SJCRH30 (cell line): Measurements from ENCODE around the gene PRKACG. TPM values are rescaled to one million over a fixed set of nuclear protein-coding genes. Genes with fewer than 3 reads are reported as not detected.
"Not testable (repeated sequence)": the region's sequence is repeated elsewhere in the genome, so short reads cannot be mapped to it uniquely, and the experiment has no call there.

ENCODE experiments used
- DNase-seq, 2 experiments: peaks; one replicate each; pipeline ENCODE4 v3.0.0-alpha.2; 2015 to 2020
- H3K27ac ChIP-seq: fragments of 250-450 bp; sonication (Bioruptor Pico); 2 replicates; pipeline ENCODE4 v1.5.1; 2020; ENCODE audit warnings: mild to moderate bottlenecking, moderate library complexity
- H3K27me3 ChIP-seq: fragments of 250-450 bp; sonication (Bioruptor Pico); 2 replicates; pipeline ENCODE4 v1.5.1; 2020; ENCODE audit warnings: mild to moderate bottlenecking, moderate library complexity
- H3K36me3 ChIP-seq: fragments of 250-450 bp; sonication (Bioruptor Pico); 2 replicates; pipeline ENCODE4 v1.5.1; 2020; ENCODE audit warnings: mild to moderate bottlenecking, moderate library complexity
- H3K4me1 ChIP-seq: fragments of 250-450 bp; sonication (Bioruptor Pico); 2 replicates; pipeline ENCODE4 v1.5.1; 2020; ENCODE audit warnings: mild to moderate bottlenecking, moderate library complexity
- H3K4me3 ChIP-seq: fragments of 250-450 bp; sonication (Bioruptor Pico); 2 replicates; pipeline ENCODE4 v1.5.1; 2020; ENCODE audit warnings: mild to moderate bottlenecking, moderate library complexity
- H3K9me3 ChIP-seq: fragments of 250-450 bp; sonication (Bioruptor Pico); replicated peaks from 2 replicates; pipeline ENCODE4 v1.5.1; 2020; ENCODE audit warnings: mild to moderate bottlenecking, moderate library complexity
- total RNA-seq: library from RNA; depleted of rRNA; stranded (reverse); fragments of >200 nt; shearing (Covaris generic); gene quantifications from 2 replicates; pipeline ENCODE4 v1.2.3, GENCODE V29; 2014

The PRKACG gene
- total RNA-seq, 1 experiment from 2014 or later, result not detected

- Histone ChIP-seq H3K4me1 (no peaks in the 10 kb centered on the region), H3K36me3 (no peaks in the 10 kb centered on the region), H3K4me3 (no peak overlapping the region), H3K9me3 (no peaks in the 10 kb centered on the region), H3K27ac (no peak overlapping the region), H3K27me3 (no peaks in the 10 kb centered on the region; the same call in 1 of the 2 replicates)
- DNase-seq, result no peak
These were observed 1.1 kb downstream of the PRKACG start for GRCh38 chr9:69012696-69013381.

GRCh38 chr9:69009708-69010107, 4.2 kb downstream of the PRKACG start:
- H3K9me3 ChIP-seq, result no peaks in the 10 kb centered on the region
- no peak overlapping the region for H3K4me3 ChIP-seq
- no peak for DNase-seq
- no peaks in the 10 kb centered on the region for H3K4me1 ChIP-seq
- H3K27me3 ChIP-seq, result peaks cover 3% of the 10 kb centered on the region; the same call in 1 of the 2 replicates
- H3K27ac ChIP-seq, result no peak overlapping the region
- no peaks in the 10 kb centered on the region for H3K36me3 ChIP-seq

GRCh38 chr9:69004836-69005235, 9.1 kb downstream of the PRKACG start:
- H3K4me1 ChIP-seq, result no peaks in the 10 kb centered on the region
- peaks cover 3% of the 10 kb centered on the region; the same call in 1 of the 2 replicates for H3K27me3 ChIP-seq
- no peak overlapping the region for H3K4me3 ChIP-seq
- no peaks in the 10 kb centered on the region for H3K9me3 ChIP-seq
- H3K27ac ChIP-seq, result no peak overlapping the region
- H3K36me3 ChIP-seq, result no peaks in the 10 kb centered on the region
- DNase-seq, result no peak

- Histone ChIP-seq H3K27ac (no peak overlapping the region), H3K9me3 (no peaks in the 10 kb centered on the region), H3K36me3 (no peaks in the 10 kb centered on the region), H3K27me3 (peaks cover 3% of the 10 kb centered on the region; the same call in 1 of the 2 replicates), H3K4me1 (no peaks in the 10 kb centered on the region), H3K4me3 (no peak overlapping the region)
- DNase-seq, result no peak
These were observed 10.9 kb downstream of the PRKACG start for GRCh38 chr9:69003051-69003450.

- Histone ChIP-seq H3K9me3 (no peaks in the 10 kb centered on the region), H3K4me1 (no peaks in the 10 kb centered on the region), H3K4me3 (no peak overlapping the region), H3K36me3 (no peaks in the 10 kb centered on the region), H3K27ac (no peak overlapping the region), H3K27me3 (peaks cover 3% of the 10 kb centered on the region; the same call in 1 of the 2 replicates)
- no peak for DNase-seq
These were observed 12.0 kb downstream of the PRKACG start for GRCh38 chr9:69001921-69002320.

- Histone ChIP-seq H3K36me3 (no peaks in the 10 kb centered on the region), H3K27me3 (no peaks in the 10 kb centered on the region), H3K9me3 (no peaks in the 10 kb centered on the region), H3K4me1 (no peaks in the 10 kb centered on the region), H3K27ac (no peak overlapping the region), H3K4me3 (no peak overlapping the region)
- DNase-seq, result peak; percentile 75 to 86
These were observed 14.4 kb downstream of the PRKACG start for GRCh38 chr9:68999393-69000105.

- Histone ChIP-seq H3K36me3 (no peaks in the 10 kb centered on the region), H3K4me3 (no peak overlapping the region), H3K9me3 (no peaks in the 10 kb centered on the region), H3K27me3 (no peaks in the 10 kb centered on the region), H3K27ac (no peak overlapping the region), H3K4me1 (no peaks in the 10 kb centered on the region)
- no peak for DNase-seq
These were observed 15.1 kb downstream of the PRKACG start for GRCh38 chr9:68998812-68999211.

- H3K4me1 ChIP-seq, result no peaks in the 10 kb centered on the region
- DNase-seq, result no peak
- H3K27me3 ChIP-seq, result no peaks in the 10 kb centered on the region
- no peaks in the 10 kb centered on the region for H3K9me3 ChIP-seq
- H3K27ac ChIP-seq, result no peak overlapping the region
- H3K36me3 ChIP-seq, result no peaks in the 10 kb centered on the region
- no peak overlapping the region for H3K4me3 ChIP-seq
These were observed 15.5 kb downstream of the PRKACG start for GRCh38 chr9:68998385-68998784.

- no peaks in the 10 kb centered on the region for H3K36me3 ChIP-seq
- H3K4me3 ChIP-seq, result no peak overlapping the region
- H3K9me3 ChIP-seq, result no peaks in the 10 kb centered on the region
- H3K4me1 ChIP-seq, result no peaks in the 10 kb centered on the region
- H3K27ac ChIP-seq, result no peak overlapping the region
- no peaks in the 10 kb centered on the region for H3K27me3 ChIP-seq
- no peak for DNase-seq
These were observed 16.2 kb downstream of the PRKACG start for GRCh38 chr9:68997666-68998065.

- no peaks in the 10 kb centered on the region for H3K9me3 ChIP-seq
- no peaks in the 10 kb centered on the region for H3K27me3 ChIP-seq
- no peaks in the 10 kb centered on the region for H3K4me1 ChIP-seq
- DNase-seq, result no peak
- H3K36me3 ChIP-seq, result no peaks in the 10 kb centered on the region
- no peak overlapping the region for H3K4me3 ChIP-seq
- H3K27ac ChIP-seq, result no peak overlapping the region
These were observed 17.5 kb downstream of the PRKACG start for GRCh38 chr9:68996462-68996861.

GRCh38 chr9:68995776-68996175, 18.1 kb downstream of the PRKACG start:
- no peak for DNase-seq
- H3K27me3 ChIP-seq, result no peaks in the 10 kb centered on the region

GRCh38 chr9:68991457-68991856, 22.5 kb downstream of the PRKACG start:
- H3K27ac ChIP-seq, result no peak overlapping the region
- H3K27me3 ChIP-seq, result no peaks in the 10 kb centered on the region
- H3K4me3 ChIP-seq, result no peak overlapping the region
- H3K36me3 ChIP-seq, result no peaks in the 10 kb centered on the region
- DNase-seq, result no peak
- H3K9me3 ChIP-seq, result no peaks in the 10 kb centered on the region
- H3K4me1 ChIP-seq, result no peaks in the 10 kb centered on the region

More at GRCh38 chr9:68995776-68996175, 18.1 kb downstream of the PRKACG start:
- Histone ChIP-seq H3K9me3 (no peaks in the 10 kb centered on the region), H3K4me3 (no peak overlapping the region), H3K36me3 (no peaks in the 10 kb centered on the region), H3K4me1 (no peaks in the 10 kb centered on the region), H3K27ac (no peak overlapping the region)

- not testable (repeated sequence) for H3K36me3 ChIP-seq, H3K27me3 ChIP-seq, H3K4me1 ChIP-seq, DNase-seq, H3K27ac ChIP-seq, H3K4me3 ChIP-seq, H3K9me3 ChIP-seq
These were observed 27.0 kb downstream of the PRKACG start for GRCh38 chr9:68986949-68987348.

GRCh38 chr9:68983522-68984424, 30.1 kb downstream of the PRKACG start:
- no peaks in the 10 kb centered on the region for H3K36me3 ChIP-seq
- H3K27ac ChIP-seq, result no peak overlapping the region
- H3K27me3 ChIP-seq, result no peaks in the 10 kb centered on the region
- H3K4me3 ChIP-seq, result no peak overlapping the region
- DNase-seq, result no peak
- H3K9me3 ChIP-seq, result no peaks in the 10 kb centered on the region; the same call in none of the 2 replicates
- no peaks in the 10 kb centered on the region for H3K4me1 ChIP-seq

- Histone ChIP-seq H3K4me3 (no peak overlapping the region), H3K9me3 (no peaks in the 10 kb centered on the region; the same call in none of the 2 replicates), H3K4me1 (no peaks in the 10 kb centered on the region), H3K36me3 (no peaks in the 10 kb centered on the region), H3K27ac (no peak overlapping the region), H3K27me3 (no peaks in the 10 kb centered on the region)
- DNase-seq, result no peak
These were observed 30.9 kb downstream of the PRKACG start for GRCh38 chr9:68983008-68983411.
